ENCODE data around the gene KCNJ5.

GRCh38 chr11:128941110-128941509 lies 50.0 kb downstream of the KCNJ5 start:
- TF ChIP-seq CTCF (IDR thresholded peaks at IDR 0.05) (no peak), POLR2A (IDR thresholded peaks at IDR 0.05) (no peak)

Data from breast epithelium (tissue), 3 donors.